ENCODE data around the gene GNB4. TPM values are rescaled to one million over a fixed set of nuclear protein-coding genes. Genes with fewer than 3 reads are reported as not detected.

Gene GNB4
- total RNA-seq, 1 donor from 2014 or later = 66.9 TPM

GRCh38 chr3:179363332-179363731 lies 87.9 kb downstream of the GNB4 start:
- no peak for TF ChIP-seq CTCF (IDR thresholded peaks at IDR 0.05; ENCODE audit: unreplicated experiment)
- H3K36me3 Mint-ChIP-seq (ENCODE audit: low read depth, unreplicated experiment) = peaks cover 18% of the 10 kb centered on the region
- no peaks in the 10 kb centered on the region for H3K9me3 Mint-ChIP-seq (ENCODE audit: unreplicated experiment)
- DNase-seq (ENCODE audit: low spot score) = no peak
- H3K4me3 Mint-ChIP-seq (ENCODE audit: unreplicated experiment) = no peak overlapping the region
- H3K4me1 Mint-ChIP-seq (ENCODE audit: unreplicated experiment) = no peaks in the 10 kb centered on the region
- no peak overlapping the region for H3K27ac Mint-ChIP-seq (ENCODE audit: unreplicated experiment)
- H3K27me3 Mint-ChIP-seq (ENCODE audit: unreplicated experiment) = no peaks in the 10 kb centered on the region

GRCh38 chr3:179355996-179356395 lies 95.3 kb downstream of the GNB4 start:
- no peak for DNase-seq (ENCODE audit: low spot score)
- Mint-ChIP-seq H3K27me3 (ENCODE audit: unreplicated experiment) (no peaks in the 10 kb centered on the region), H3K4me3 (ENCODE audit: unreplicated experiment) (peak overlapping the region; percentile 37), H3K9me3 (ENCODE audit: unreplicated experiment) (no peaks in the 10 kb centered on the region), H3K4me1 (ENCODE audit: unreplicated experiment) (no peaks in the 10 kb centered on the region), H3K36me3 (ENCODE audit: low read depth, unreplicated experiment) (peaks cover 47% of the 10 kb centered on the region), H3K27ac (ENCODE audit: unreplicated experiment) (no peak overlapping the region)
- TF ChIP-seq CTCF (IDR thresholded peaks at IDR 0.05; ENCODE audit: unreplicated experiment) = no peak

GRCh38 chr3:179348325-179349013 lies 102.8 kb downstream of the GNB4 start:
- H3K27me3 Mint-ChIP-seq (ENCODE audit: unreplicated experiment) = peaks cover 3% of the 10 kb centered on the region
- TF ChIP-seq CTCF (IDR thresholded peaks at IDR 0.05; ENCODE audit: unreplicated experiment) = no peak
- H3K4me1 Mint-ChIP-seq (ENCODE audit: unreplicated experiment) = peaks cover 10% of the 10 kb centered on the region
- peak overlapping the region; percentile 98 for H3K4me3 Mint-ChIP-seq (ENCODE audit: unreplicated experiment)
- no peak for DNase-seq (ENCODE audit: low spot score)
- H3K9me3 Mint-ChIP-seq (ENCODE audit: unreplicated experiment) = no peaks in the 10 kb centered on the region
- H3K36me3 Mint-ChIP-seq (ENCODE audit: low read depth, unreplicated experiment) = peaks cover 17% of the 10 kb centered on the region
- H3K27ac Mint-ChIP-seq (ENCODE audit: unreplicated experiment) = peak overlapping the region; percentile 77

GRCh38 chr3:179347345-179348194 lies 103.7 kb downstream of the GNB4 start, which contains the start of gene MFN1:
Gene MFN1, plus strand, starts transcription at chr3:179347709. Its CDS starts 1,143 bp downstream, at chr3:179348852.
- H3K27me3 Mint-ChIP-seq (ENCODE audit: unreplicated experiment) = peaks cover 3% of the 10 kb centered on the region

More at GRCh38 chr3:179347345-179348194, 103.7 kb downstream of the GNB4 start, which contains the start of gene MFN1:
- H3K4me3 Mint-ChIP-seq (ENCODE audit: unreplicated experiment) = peak within 1 kb of the TSS; percentile 98
- H3K27ac Mint-ChIP-seq (ENCODE audit: unreplicated experiment) = peak within 1 kb of the TSS; percentile 94
- no peak for TF ChIP-seq CTCF (IDR thresholded peaks at IDR 0.05; ENCODE audit: unreplicated experiment)
- no peaks in the 10 kb centered on the region for H3K9me3 Mint-ChIP-seq (ENCODE audit: unreplicated experiment)
- H3K4me1 Mint-ChIP-seq (ENCODE audit: unreplicated experiment) = peaks cover 10% of the 10 kb centered on the region
- peaks cover 12% of the 10 kb centered on the region for H3K36me3 Mint-ChIP-seq (ENCODE audit: low read depth, unreplicated experiment)
- DNase-seq (ENCODE audit: low spot score) = peak; percentile 84

Other genes starting within 250 kb of the GNB4 start
- gene KCNMB3, start 200.4 kb downstream of the GNB4 start, total RNA-seq (ENCODE audit: unreplicated experiment) = 3.8 TPM
- 29.8 TPM for gene ZNF639, start 128.4 kb downstream of the GNB4 start, total RNA-seq (ENCODE audit: unreplicated experiment)
- 30.7 TPM for gene MFN1, start 103.8 kb downstream of the GNB4 start, total RNA-seq (ENCODE audit: unreplicated experiment)
- 36.3 TPM for gene ACTL6A, start 111.5 kb upstream of the GNB4 start, total RNA-seq (ENCODE audit: unreplicated experiment)
- gene MRPL47, start 153.2 kb upstream of the GNB4 start, total RNA-seq (ENCODE audit: unreplicated experiment) = 39.0 TPM
- 83.9 TPM for gene NDUFB5, start 153.3 kb upstream of the GNB4 start, total RNA-seq (ENCODE audit: unreplicated experiment)
- 18.9 TPM for gene USP13, start 201.6 kb upstream of the GNB4 start, total RNA-seq (ENCODE audit: unreplicated experiment)